HuH-7 (cell line): ENCODE results near the gene ZNF581.
A peak's percentile ranks its signal among the peaks of the same experiment; 100 is the strongest.

Source experiments
- DNase-seq: peaks from one replicate; pipeline ENCODE4 v3.0.0; 2011; ENCODE audit warnings: low spot score

ZNF581 gene

DNA sequence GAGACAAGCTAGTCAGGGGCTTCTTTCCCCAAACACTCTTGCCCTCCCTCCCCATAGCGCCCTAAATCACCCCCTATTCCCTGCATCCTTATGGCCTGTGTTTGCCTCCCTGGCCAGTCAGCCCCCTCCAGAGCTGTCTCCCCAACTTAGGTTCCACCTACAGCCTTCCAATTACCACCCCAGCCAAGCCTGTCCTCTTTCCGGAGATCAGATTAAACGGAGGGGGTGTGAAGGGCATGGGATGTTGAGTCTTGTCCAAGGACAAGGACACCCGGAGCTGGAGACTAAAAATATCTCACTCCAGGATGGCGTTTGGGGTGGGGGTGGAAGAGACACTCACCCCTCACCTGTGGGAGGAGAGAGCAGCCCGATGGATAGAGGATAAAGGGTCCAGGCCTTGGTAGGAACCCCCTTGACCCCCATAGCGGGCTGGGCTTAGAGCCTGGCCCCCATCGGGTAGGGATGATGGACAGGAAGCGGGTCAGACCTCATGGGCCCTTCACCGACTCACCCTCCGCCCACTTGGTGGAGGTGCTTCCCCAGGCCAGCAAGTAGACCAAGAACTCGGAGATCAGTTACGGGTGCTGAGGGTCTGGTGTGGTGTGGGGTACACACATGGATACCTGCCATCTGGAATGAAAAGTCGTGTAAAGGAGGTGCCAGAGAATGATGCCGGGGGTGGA lies 32.0 kb upstream of the ZNF581 start:
- no peak for DNase-seq

DNA sequence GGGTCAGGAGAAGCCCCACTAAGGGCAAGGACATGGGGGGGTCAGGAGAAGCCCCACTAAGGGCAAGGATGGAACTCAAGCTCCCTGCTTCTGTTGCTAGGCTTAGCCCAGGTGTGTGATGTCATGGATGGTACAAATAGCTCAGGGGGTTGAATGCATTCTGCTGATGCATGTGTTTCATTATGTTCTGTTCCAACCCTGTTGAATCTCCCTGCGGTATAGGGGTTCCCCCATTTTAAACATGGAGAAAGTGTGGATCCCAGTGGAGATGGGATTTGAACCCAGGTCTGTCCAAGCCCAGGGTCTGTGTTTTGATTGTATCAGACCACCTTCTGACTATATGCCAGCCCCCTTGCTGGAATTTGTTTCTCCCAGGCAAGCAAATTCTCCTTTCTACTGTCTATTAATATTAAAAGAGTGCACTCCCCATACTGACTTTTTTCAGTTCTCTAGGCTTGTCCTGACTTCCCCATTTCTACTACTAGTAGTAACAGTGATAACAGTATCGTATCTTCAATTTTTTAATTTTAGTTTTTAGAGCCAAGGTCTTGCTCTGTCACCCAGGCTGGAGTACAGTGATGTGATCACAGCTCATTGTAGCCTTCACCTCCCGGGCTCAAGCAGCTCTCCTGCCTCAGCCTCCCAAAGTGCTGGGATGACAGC lies 31.3 kb upstream of the ZNF581 start:
- no peak for DNase-seq

DNA sequence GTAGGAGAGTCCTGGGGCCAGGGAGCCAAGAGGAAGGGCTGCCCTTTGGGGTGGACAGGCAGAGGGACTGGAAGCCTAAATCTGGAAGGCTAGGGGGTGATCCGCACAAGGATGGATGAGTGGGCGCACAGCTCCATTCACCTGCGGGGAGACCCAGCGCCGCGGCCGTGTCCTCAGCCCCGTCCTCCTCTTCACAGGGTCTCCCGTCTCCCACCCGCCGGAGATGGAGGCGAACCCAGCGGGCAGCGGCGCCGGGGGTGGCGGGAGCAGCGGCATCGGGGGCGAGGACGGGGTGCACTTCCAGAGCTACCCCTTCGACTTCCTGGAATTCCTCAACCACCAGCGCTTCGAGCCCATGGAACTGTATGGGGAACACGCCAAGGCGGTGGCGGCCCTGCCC lies 30.1 kb upstream of the ZNF581 start:
- no peak for DNase-seq

DNA sequence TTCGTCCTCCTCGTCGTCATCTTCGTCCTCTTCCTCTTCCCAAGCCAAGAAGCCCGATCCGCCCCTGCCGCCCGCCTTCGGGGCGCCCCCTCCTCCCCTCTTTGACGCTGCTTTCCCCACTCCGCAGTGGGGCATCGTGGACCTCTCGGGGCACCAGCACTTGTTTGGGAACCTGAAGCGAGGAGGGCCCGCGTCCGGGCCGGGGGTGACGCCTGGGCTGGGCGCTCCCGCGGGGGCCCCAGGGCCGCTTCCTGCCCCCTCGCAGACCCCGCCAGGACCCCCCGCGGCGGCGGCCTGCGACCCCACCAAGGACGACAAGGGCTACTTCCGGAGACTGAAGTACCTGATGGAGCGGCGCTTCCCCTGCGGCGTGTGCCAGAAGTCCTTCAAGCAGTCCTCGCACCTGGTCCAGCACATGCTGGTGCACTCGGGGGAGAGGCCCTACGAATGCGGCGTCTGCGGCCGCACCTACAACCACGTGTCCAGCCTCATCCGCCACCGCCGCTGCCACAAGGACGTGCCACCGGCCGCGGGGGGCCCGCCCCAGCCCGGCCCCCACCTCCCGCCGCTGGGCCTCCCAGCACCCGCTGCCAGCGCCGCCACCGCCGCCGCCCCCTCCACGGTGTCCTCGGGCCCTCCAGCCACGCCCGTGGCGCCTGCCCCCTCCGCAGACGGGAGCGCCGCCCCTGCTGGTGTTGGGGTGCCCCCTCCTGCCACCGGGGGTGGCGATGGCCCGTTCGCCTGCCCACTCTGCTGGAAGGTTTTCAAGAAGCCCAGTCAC lies 29.3 kb upstream of the ZNF581 start:
- no peak for DNase-seq

DNA sequence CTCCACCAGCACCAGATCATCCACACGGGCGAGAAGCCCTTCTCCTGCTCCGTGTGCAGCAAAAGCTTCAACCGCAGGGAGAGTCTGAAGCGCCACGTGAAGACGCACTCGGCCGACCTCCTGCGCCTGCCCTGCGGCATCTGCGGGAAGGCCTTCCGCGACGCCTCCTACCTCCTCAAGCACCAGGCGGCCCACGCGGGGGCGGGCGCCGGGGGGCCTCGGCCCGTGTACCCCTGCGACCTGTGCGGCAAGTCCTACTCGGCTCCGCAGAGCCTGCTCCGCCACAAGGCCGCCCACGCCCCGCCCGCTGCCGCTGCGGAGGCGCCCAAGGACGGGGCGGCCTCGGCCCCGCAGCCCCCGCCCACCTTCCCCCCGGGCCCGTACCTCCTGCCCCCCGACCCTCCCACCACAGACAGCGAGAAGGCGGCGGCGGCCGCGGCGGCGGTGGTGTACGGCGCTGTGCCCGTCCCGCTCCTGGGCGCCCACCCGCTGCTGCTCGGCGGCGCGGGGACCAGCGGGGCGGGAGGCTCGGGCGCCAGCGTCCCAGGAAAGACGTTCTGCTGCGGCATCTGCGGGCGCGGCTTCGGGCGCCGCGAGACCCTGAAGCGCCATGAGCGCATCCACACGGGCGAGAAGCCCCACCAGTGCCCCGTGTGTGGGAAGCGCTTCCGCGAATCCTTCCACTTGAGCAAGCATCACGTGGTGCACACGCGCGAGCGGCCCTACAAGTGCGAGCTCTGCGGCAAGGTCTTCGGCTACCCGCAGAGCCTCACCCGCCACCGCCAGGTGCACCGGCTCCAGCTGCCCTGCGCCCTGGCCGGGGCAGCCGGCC lies 28.5 kb upstream of the ZNF581 start:
- no peak for DNase-seq

DNA sequence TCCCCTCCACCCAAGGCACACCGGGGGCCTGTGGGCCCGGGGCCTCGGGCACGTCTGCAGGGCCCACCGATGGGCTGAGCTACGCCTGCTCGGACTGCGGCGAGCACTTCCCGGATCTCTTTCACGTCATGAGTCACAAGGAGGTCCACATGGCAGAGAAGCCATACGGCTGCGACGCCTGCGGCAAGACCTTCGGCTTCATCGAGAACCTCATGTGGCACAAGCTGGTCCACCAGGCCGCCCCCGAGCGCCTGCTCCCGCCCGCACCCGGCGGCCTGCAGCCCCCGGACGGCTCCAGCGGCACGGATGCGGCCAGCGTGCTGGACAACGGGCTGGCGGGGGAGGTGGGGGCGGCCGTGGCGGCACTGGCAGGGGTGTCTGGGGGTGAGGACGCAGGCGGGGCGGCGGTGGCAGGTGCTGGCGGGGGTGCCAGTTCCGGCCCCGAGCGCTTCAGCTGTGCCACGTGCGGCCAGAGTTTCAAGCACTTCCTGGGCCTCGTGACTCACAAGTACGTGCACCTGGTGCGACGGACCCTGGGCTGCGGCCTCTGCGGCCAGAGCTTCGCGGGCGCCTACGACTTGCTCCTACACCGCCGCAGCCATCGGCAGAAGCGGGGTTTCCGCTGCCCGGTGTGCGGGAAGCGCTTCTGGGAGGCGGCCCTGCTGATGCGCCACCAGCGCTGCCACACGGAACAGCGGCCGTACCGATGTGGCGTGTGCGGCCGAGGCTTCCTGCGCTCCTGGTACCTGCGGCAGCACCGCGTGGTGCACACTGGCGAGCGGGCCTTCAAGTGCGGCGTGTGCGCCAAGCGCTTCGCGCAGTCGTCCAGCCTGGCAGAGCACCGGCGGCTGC lies 27.7 kb upstream of the ZNF581 start:
- no peak for DNase-seq

DNA sequence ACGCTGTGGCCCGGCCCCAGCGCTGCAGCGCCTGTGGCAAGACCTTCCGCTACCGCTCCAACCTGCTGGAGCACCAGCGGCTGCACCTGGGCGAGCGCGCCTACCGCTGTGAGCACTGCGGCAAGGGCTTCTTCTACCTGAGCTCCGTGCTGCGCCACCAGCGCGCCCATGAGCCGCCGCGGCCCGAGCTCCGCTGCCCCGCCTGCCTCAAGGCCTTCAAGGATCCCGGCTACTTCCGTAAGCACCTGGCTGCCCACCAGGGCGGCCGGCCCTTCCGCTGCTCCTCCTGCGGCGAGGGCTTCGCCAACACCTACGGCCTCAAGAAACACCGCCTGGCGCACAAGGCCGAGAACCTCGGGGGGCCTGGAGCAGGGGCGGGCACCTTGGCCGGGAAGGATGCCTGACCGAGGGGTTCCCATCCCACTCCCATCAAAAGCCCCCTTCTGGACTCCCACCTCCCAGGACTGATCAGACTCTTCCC lies 27.0 kb upstream of the ZNF581 start:
- no peak for DNase-seq

DNA sequence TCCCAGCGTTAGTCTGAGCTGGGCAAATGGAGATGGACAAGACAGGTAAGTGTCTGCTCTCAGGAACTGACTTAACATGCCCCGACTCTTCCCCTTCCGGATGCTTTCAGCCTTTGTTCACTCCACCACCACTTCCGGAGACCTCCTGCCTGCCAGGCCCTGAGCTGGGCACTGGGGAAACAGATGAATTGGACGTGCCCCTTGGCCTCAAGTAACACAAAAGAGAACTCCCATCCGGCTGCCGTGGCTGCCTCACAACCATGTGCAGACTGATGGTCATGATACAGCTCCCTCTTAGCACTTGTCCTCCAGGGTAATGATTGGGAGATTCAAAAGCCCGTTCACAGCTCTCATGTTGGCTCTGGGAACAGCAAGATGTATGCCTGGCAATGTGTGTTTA lies 26.0 kb upstream of the ZNF581 start:
- no peak for DNase-seq

DNA sequence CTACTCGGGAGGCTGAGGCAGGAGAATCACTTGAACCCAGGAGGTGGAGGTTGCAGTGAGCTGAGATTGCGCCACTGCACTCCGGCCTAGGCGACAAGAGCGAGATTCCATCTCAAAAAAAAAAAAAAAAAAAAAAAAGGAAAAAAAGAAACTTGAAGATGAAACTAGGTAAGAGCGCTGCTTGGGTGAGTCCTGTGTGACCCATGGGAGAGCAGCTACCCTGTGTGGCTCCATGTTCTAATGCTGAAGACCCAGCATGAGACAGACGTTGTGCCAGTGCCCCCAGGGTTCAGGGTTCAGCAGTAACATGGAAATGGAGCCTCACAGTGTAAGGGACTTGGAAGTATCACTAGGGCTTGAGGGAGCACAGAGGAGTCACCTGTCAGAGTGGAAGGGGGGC lies 25.0 kb upstream of the ZNF581 start:
- no peak for DNase-seq

DNA sequence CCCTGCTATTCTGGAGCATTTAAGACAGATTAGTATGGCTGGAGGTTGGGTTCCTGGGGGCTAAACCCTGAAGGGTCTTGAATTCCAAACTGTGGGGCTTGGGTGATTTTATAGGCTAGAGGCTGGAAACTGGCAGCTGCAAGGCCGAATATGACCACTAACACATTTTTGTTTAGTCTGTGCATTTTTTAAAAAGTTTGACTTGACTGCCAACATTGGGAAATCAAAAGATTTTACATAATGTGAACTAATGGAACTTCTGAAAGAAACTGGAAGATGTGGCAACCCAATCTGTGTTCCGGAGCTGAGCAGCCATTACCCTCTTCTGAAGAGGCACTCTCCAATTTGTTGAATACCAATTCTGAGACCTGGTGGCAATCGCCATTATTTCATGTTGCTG lies 24.2 kb upstream of the ZNF581 start:
- no peak for DNase-seq

DNA sequence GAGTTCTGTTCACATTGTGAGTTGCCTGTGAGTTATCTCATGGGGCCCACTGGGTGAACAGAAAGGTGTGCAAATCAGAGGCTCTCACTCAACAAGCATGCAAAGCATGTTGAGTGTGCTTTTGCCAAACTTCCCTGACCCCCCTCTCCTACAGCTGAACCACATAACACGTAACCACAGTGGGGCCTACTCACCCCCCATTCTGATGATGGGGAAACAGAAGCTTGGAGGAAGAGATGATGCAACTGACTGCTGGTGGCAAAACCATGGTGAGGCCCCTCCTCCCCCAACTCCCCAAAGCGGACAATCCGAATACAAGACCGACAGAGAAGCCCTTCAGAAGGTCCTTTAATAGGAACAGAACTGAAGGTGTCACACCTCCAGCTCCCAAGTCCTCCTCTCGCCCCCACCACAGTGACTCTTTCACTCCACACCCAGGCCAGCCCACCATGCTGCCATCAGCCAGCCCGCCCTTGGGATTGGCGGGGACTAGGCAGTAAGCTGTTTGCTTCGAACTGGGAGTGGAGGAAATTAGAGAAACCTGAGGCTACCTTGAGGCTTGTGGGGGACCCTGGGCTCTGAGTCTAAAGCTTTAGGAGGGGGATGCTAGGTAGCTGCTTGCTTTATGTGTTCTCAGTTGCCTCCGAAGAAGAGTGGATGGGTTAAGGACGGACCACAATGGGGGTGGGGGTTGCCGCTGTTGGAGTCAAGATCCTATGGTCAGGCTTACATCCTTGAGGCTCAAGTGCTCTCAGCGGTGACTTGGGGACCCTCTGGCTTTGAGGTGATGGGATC lies 22.8 kb upstream of the ZNF581 start:
- no peak for DNase-seq

DNA sequence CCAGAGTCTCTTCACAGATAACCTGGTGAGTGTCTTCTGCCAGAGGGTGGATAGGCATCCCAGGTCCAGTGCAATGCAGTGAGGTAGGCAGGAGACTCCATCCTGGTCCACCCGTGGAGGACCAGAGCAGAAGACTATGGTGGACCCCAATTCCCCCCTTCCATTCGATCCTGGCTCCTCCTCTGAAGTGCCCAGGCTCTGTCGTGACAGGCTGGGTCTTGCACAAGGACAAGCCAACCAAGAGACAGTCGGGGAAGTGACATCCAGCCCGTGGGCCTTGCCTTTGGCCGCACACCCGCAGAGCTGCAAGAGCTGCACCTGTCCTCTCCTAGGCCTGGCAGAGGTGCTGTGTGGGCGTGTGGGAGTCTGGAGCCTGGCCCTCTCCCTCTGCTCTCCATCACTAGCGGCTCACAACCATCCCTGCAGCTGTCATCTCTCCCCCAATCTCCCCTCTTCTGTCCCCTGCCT lies 22.2 kb upstream of the ZNF581 start:
- no peak for DNase-seq

DNA sequence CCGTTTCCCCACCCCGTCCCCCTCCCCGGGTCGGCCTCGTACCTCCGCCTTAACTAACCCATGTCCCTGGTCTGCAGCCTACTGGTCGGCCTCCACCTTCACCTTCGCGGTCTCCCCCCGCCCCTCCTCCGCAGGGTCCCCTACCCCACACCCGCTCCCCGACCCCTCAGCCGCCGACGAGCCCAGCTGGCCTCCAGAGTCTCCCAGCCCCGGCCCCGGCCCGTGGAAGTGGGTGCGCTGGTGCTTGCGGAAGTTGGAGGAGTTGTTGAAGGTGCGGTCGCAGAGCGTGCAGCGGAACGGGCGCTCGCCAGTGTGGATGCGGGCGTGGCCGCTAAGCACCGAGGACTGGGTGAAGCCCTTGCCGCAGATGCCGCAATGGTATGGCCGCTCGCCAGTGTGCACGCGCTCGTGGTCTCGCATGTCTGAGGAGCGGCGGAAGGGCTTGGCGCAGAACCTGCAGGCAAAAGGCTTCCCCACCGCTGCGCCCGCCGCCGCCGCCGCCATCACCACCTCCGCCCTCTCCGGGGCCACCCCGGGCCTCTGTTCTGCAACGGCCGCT lies 21.7 kb upstream of the ZNF581 start:
- DNase-seq = no peak

DNA sequence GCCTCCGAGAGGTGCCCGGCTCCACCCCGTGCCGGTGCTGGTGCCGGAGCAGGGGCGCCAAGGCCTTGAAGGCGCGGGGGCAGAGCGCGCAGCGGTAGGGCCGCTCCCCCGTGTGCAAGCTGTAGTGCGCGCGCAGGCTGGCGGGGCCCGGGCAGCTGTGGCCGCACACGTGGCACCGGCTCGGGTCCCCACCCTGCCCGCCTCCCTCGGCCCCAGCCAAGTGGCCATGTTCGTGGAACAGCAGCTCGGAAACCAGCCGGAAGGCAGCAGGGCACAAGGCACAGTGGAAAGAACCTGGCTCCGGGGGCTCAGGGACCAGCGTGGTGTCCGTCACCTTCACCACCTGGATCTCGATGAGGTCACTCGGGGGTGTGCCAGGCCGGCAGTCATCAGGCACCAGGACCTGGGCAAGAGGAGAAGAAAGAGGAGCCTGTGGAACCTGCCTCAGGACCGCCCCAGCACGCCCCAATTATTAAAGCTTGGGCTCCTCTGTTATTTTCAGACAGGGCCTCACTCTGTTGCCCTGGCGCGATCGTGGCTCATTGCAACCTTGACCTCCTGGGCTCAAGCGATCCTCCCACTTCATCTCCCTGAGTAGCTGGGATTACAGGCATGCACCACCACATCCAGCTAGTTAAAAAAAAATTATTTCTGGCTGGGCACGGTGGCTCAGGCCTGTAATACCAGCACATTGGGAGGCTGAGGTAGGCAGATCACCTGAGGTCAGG lies 21.0 kb upstream of the ZNF581 start:
- no peak for DNase-seq

DNA sequence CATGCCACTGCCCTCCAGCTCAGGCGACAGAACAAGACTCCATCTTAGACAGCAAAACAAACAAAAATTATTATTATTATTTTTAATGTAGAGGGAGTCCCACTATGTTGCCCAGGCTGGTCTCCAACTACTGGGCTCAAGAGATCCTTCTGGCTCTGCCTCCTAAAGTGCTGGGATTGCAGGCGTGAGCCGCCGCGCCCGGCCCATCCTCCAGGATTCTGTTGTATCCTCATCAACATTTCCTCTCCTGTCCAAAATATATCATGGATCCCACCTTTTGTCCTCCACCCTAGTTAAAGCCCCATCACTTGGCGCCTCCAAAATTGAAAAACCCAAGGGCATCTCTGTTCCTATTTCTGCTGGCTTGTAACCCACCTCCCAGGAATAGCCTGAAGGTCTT lies 20.3 kb upstream of the ZNF581 start:
- no peak for DNase-seq

DNA sequence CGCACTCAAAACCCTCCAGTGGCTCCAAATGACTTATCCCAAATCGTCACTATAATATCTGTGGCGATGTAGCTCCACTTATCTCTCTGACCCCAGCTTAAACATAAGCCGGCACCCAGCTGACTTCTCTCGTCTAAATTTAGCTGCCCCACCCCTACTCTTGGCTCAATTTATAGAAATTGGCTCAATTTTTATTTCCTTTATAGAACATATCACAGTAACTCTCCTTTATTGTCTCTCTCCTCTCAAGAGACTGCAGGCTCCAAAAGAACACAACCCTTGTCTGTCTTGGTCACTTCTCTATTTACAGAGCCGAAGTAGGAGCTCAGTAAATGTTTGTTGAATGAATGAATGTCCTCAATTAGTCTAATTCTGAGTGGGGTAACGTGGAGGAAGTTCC lies 19.9 kb upstream of the ZNF581 start:
- no peak for DNase-seq

DNA sequence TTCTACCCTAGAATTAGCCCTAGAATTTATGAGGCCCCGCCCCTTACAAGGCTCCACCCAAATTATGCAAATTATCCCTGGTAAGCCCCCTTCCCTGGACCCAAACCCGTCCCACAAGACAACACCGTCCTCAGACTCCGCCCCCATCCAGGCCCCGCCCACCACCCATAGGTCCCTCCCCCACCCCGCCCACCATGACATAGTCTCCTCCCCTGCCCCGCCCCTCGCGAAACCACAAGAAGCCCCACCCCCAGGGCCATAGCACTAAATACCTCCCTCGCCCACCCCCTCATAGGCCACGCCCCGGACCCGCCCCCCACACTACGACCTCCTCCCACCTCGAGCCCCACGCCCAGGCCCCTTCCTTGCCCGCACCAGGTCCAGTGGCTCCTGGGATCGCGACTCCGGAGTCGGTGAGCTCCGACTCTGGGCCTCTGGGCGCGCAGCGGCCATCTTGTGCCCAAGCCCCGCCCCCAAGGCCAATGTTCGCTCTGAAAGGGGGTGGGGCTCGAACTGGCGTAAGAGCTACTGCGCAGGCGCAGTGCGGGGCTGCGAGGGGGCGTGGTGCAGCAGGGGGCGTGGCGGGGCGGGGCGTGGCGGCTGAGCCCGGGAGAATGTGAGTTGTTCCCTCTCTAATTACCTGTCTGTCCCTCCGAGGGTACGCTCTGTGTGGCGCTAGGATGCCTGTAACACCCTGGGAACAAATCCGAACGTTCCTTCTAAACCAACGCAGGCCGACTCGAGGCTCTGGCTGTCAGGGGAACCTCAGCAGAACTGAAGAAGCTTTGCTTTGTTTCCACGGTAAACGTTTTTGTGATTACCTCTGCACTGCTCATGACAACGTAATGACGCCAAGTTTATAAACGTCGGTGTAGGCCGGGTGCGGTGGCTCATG lies 19.1 kb upstream of the ZNF581 start, which contains the start of gene ZNF784:
TSS of gene ZNF784 (minus strand) at position 458 of the 895 bp plus-strand sequence. CDS start at position 453, 5 bp downstream.
- DNase-seq = peak; percentile 93

DNA sequence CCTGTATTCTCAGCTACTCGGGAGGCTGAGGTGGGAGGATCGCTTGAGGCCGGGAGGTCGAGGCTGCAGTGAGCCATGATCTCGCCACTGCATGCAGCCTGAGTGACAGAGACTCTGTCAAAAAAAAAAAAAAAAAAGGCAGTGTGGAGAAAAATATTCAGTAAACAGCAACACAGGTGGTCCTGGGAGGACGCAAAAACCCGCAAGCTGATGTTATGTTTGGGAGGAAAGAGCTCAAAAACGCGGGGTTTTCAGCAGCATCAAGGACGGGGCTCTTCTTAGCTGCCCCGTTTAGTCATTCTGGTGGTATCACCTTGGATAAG lies 18.5 kb upstream of the ZNF581 start:
- DNase-seq = no peak
